Measurements from ENCODE around the gene NOVA2. TPM values are rescaled to one million over a fixed set of nuclear protein-coding genes. Genes with fewer than 3 reads are reported as not detected.

NOVA2 gene
- total and polyA plus RNA-seq, 5 donors, result 3.3 to 5.4 (median 3.9) TPM

GRCh38 chr19:45958769-45959516 is 14.7 kb downstream of the NOVA2 start:
- DNase-seq (no peak), ATAC-seq (peak; percentile 23 to 54)
- H3K27ac ChIP-seq (ENCODE audit: low read length), result peak overlapping the region; percentile 38
- intact Hi-C loops (cut with DNase I), result no loop called here
- 48% methylated on average over 12 of the region's 12 CpGs for WGBS
- H3K4me3 ChIP-seq (ENCODE audit: low read length), result no peak overlapping the region
- peaks cover 1% of the 10 kb centered on the region for H3K4me1 ChIP-seq (ENCODE audit: control insufficient read depth, insufficient read depth, low read length)
- no peaks in the 10 kb centered on the region for H3K27me3 ChIP-seq (ENCODE audit: control insufficient read depth, insufficient read depth)
- H3K9me3 ChIP-seq (ENCODE audit: control insufficient read depth, low read length), result no peaks in the 10 kb centered on the region

- peaks cover 1% of the 10 kb centered on the region for H3K4me1 ChIP-seq (ENCODE audit: control insufficient read depth, insufficient read depth, low read length)
- H3K27me3 ChIP-seq (ENCODE audit: control insufficient read depth, insufficient read depth), result no peaks in the 10 kb centered on the region
- intact Hi-C loops (cut with DNase I), result no loop called here
- no peak overlapping the region for H3K4me3 ChIP-seq (ENCODE audit: low read length)
- WGBS, result 95% methylated on average over 6 of the region's 6 CpGs
- no peaks in the 10 kb centered on the region for H3K9me3 ChIP-seq (ENCODE audit: control insufficient read depth, low read length)
- H3K27ac ChIP-seq (ENCODE audit: low read length), result peak overlapping the region; percentile 31
- ATAC-seq (no peak), DNase-seq (no peak)
Observed at GRCh38 chr19:45958320-45958719, 15.3 kb downstream of the NOVA2 start.

GRCh38 chr19:45955905-45956608 is 17.6 kb downstream of the NOVA2 start:
- 40% methylated on average over 13 of the region's 13 CpGs for WGBS
- Histone ChIP-seq H3K4me3 (ENCODE audit: low read length) (no peak overlapping the region), H3K27ac (ENCODE audit: low read length) (peak overlapping the region; percentile 53), H3K27me3 (ENCODE audit: control insufficient read depth, insufficient read depth) (no peaks in the 10 kb centered on the region), H3K4me1 (ENCODE audit: control insufficient read depth, insufficient read depth, low read length) (peaks cover 1% of the 10 kb centered on the region), H3K9me3 (ENCODE audit: control insufficient read depth, low read length) (no peaks in the 10 kb centered on the region)
- intact Hi-C loops (cut with DNase I), result no loop called here
- ATAC-seq (peak; percentile 81 to 92), DNase-seq (peak; percentile 80 to 83 (median 82))

- no peaks in the 10 kb centered on the region for H3K9me3 ChIP-seq (ENCODE audit: control insufficient read depth, low read length)
- no peaks in the 10 kb centered on the region for H3K27me3 ChIP-seq (ENCODE audit: control insufficient read depth, insufficient read depth)
- ATAC-seq (no peak), DNase-seq (no peak)
- H3K4me3 ChIP-seq (ENCODE audit: low read length), result no peak overlapping the region
- no peak overlapping the region for H3K27ac ChIP-seq (ENCODE audit: low read length)
- 17% methylated on average over 9 of the region's 9 CpGs for WGBS
- H3K4me1 ChIP-seq (ENCODE audit: control insufficient read depth, insufficient read depth, low read length), result peaks cover 1% of the 10 kb centered on the region
- intact Hi-C loops (cut with DNase I), result no loop called here
Observed at GRCh38 chr19:45954156-45954555, 19.5 kb downstream of the NOVA2 start.

- WGBS, result 82% methylated on average over 8 of the region's 8 CpGs
- no peak overlapping the region for H3K27ac ChIP-seq (ENCODE audit: low read length)
- no peak for ATAC-seq
- H3K4me3 ChIP-seq (ENCODE audit: low read length), result no peak overlapping the region
- no peaks in the 10 kb centered on the region for H3K27me3 ChIP-seq (ENCODE audit: control insufficient read depth, insufficient read depth)
- intact Hi-C loops (cut with DNase I), result no loop called here
- no peaks in the 10 kb centered on the region for H3K9me3 ChIP-seq (ENCODE audit: control insufficient read depth, low read length)
- peaks cover 1% of the 10 kb centered on the region for H3K4me1 ChIP-seq (ENCODE audit: control insufficient read depth, insufficient read depth, low read length)
- no peak for DNase-seq
Observed at GRCh38 chr19:45953676-45954075, 20.0 kb downstream of the NOVA2 start.

- Histone ChIP-seq H3K27ac (ENCODE audit: low read length) (no peak overlapping the region), H3K4me1 (ENCODE audit: control insufficient read depth, insufficient read depth, low read length) (peaks cover 1% of the 10 kb centered on the region), H3K27me3 (ENCODE audit: control insufficient read depth, insufficient read depth) (no peaks in the 10 kb centered on the region), H3K4me3 (ENCODE audit: low read length) (no peak overlapping the region), H3K9me3 (ENCODE audit: control insufficient read depth, low read length) (no peaks in the 10 kb centered on the region)
- intact Hi-C loops (cut with DNase I), result no loop called here
- ATAC-seq, result peak; percentile 39 to 61
- peak; percentile 57 to 83 (median 82) for DNase-seq
- WGBS, result 17% methylated on average over 43 of the region's 43 CpGs
Observed at GRCh38 chr19:45952686-45953505, 20.8 kb downstream of the NOVA2 start.

- no peak overlapping the region for H3K4me3 ChIP-seq (ENCODE audit: low read length)
- intact Hi-C loops (cut with DNase I), result no loop called here
- H3K27me3 ChIP-seq (ENCODE audit: control insufficient read depth, insufficient read depth), result no peaks in the 10 kb centered on the region
- 51% methylated on average over 8 of the region's 8 CpGs for WGBS
- no peak overlapping the region for H3K27ac ChIP-seq (ENCODE audit: low read length)
- H3K9me3 ChIP-seq (ENCODE audit: control insufficient read depth, low read length), result no peaks in the 10 kb centered on the region
- DNase-seq (no peak), ATAC-seq (no peak)
- peaks cover 1% of the 10 kb centered on the region for H3K4me1 ChIP-seq (ENCODE audit: control insufficient read depth, insufficient read depth, low read length)
Observed at GRCh38 chr19:45952341-45952685, 21.4 kb downstream of the NOVA2 start.

GRCh38 chr19:45947926-45948325 is 25.7 kb downstream of the NOVA2 start:
- ATAC-seq, result no peak
- no peak overlapping the region for H3K27ac ChIP-seq (ENCODE audit: low read length)
- 88% methylated on average over 1 of the region's 1 CpG for WGBS
- H3K4me1 ChIP-seq (ENCODE audit: control insufficient read depth, insufficient read depth, low read length), result no peaks in the 10 kb centered on the region
- H3K4me3 ChIP-seq (ENCODE audit: low read length), result no peak overlapping the region
- H3K9me3 ChIP-seq (ENCODE audit: control insufficient read depth, low read length), result no peaks in the 10 kb centered on the region
- intact Hi-C loops (cut with DNase I), result no loop called here
- no peak for DNase-seq
- no peaks in the 10 kb centered on the region for H3K27me3 ChIP-seq (ENCODE audit: control insufficient read depth, insufficient read depth)

GRCh38 chr19:45940515-45940805 is 33.2 kb downstream of the NOVA2 start:
- no peak for DNase-seq
- H3K27me3 ChIP-seq (ENCODE audit: control insufficient read depth, insufficient read depth), result no peaks in the 10 kb centered on the region
- WGBS, result 68% methylated on average over 32 of the region's 32 CpGs

GRCh38 chr19:45939792-45940514 is 33.7 kb downstream of the NOVA2 start:
- ATAC-seq (no peak), DNase-seq (no peak)
- 40% methylated on average over 66 of the region's 67 CpGs for WGBS
- no peaks in the 10 kb centered on the region for H3K27me3 ChIP-seq (ENCODE audit: control insufficient read depth, insufficient read depth)
- H3K4me3 ChIP-seq (ENCODE audit: low read length), result no peak overlapping the region
- intact Hi-C loops (cut with DNase I), result no loop called here
- no peaks in the 10 kb centered on the region for H3K4me1 ChIP-seq (ENCODE audit: control insufficient read depth, insufficient read depth, low read length)
- H3K9me3 ChIP-seq (ENCODE audit: control insufficient read depth, low read length), result no peaks in the 10 kb centered on the region
- H3K27ac ChIP-seq (ENCODE audit: low read length), result no peak overlapping the region

More at GRCh38 chr19:45940515-45940805, 33.2 kb downstream of the NOVA2 start:
- ATAC-seq, result no peak
- intact Hi-C loops (cut with DNase I), result no loop called here
- Histone ChIP-seq H3K4me1 (ENCODE audit: control insufficient read depth, insufficient read depth, low read length) (no peaks in the 10 kb centered on the region), H3K4me3 (ENCODE audit: low read length) (no peak overlapping the region), H3K9me3 (ENCODE audit: control insufficient read depth, low read length) (no peaks in the 10 kb centered on the region), H3K27ac (ENCODE audit: low read length) (no peak overlapping the region)
